Parathyroid adenoma (tissue), 2 donors: ENCODE data around the gene CAMTA1.

Source experiments
- H2AFZ ChIP-seq: fragments of 300-600 bp; sonication (generic); one replicate; pipeline ENCODE4 v1.7.0; 2017; ENCODE audit warnings: antibody characterized with exemption, mild to moderate bottlenecking
- H3K27ac ChIP-seq: fragments of 300-600 bp; sonication (generic); one replicate; pipeline ENCODE4 v1.7.0; 2017
- H3K27me3 ChIP-seq: fragments of 300-600 bp; sonication (generic); one replicate; pipeline ENCODE4 v1.7.0; 2017; ENCODE audit warnings: low read length; ENCODE audit not compliant: control insufficient read depth, insufficient read depth
- H3K36me3 ChIP-seq: fragments of 300-600 bp; sonication (generic); one replicate; pipeline ENCODE4 v1.7.0; 2017; ENCODE audit warnings: low read length; ENCODE audit not compliant: control insufficient read depth, insufficient read depth
- H3K4me1 ChIP-seq: fragments of 300-600 bp; sonication (generic); one replicate; pipeline ENCODE4 v1.7.0; 2017; ENCODE audit warnings: control low read depth
- H3K4me2 ChIP-seq: fragments of 300-600 bp; sonication (generic); one replicate; pipeline ENCODE4 v1.7.0; 2017; ENCODE audit warnings: low read length
- H3K4me3 ChIP-seq: fragments of 300-600 bp; sonication (generic); one replicate; pipeline ENCODE4 v1.7.0; 2017; ENCODE audit warnings: low read depth, low read length
- H3K79me2 ChIP-seq: fragments of 300-600 bp; sonication (generic); one replicate; pipeline ENCODE4 v1.7.0; 2017; ENCODE audit warnings: control low read depth
- H3K9ac ChIP-seq: fragments of 300-600 bp; sonication (generic); one replicate; pipeline ENCODE4 v1.7.0; 2017; ENCODE audit warnings: mild to moderate bottlenecking
- H3K9me3 ChIP-seq: fragments of 300-600 bp; sonication (generic); one replicate; pipeline ENCODE4 v1.7.0; 2017; ENCODE audit warnings: low read length; ENCODE audit not compliant: control insufficient read depth
- CTCF ChIP-seq: fragments of 300-600 bp; sonication (generic); IDR thresholded peaks from one replicate; pipeline ENCODE4 v1.7.0; 2017; ENCODE audit warnings: antibody characterized with exemption, mild to moderate bottlenecking
- donor health status: primary hyperparathyroidism.

Gene CAMTA1

GRCh38 chr1:7250597-7251453 is 465.6 kb downstream of the CAMTA1 start:
- H3K4me3 ChIP-seq = no peak overlapping the region
- H3K4me2 ChIP-seq = no peak overlapping the region
- no peak overlapping the region for H2AFZ ChIP-seq
- no peaks in the 10 kb centered on the region for H3K9me3 ChIP-seq
- H3K79me2 ChIP-seq = no peaks in the 10 kb centered on the region
- H3K36me3 ChIP-seq = no peaks in the 10 kb centered on the region
- no peak overlapping the region for H3K27ac ChIP-seq
- TF ChIP-seq CTCF = no peak
- no peaks in the 10 kb centered on the region for H3K27me3 ChIP-seq
- H3K9ac ChIP-seq = no peak overlapping the region
- no peaks in the 10 kb centered on the region for H3K4me1 ChIP-seq

- Histone ChIP-seq H3K4me1 (no peaks in the 10 kb centered on the region), H3K79me2 (no peaks in the 10 kb centered on the region), H3K4me2 (no peak overlapping the region), H3K27ac (no peak overlapping the region), H3K27me3 (no peaks in the 10 kb centered on the region), H3K9me3 (no peaks in the 10 kb centered on the region), H3K4me3 (no peak overlapping the region), H3K36me3 (no peaks in the 10 kb centered on the region), H2AFZ (no peak overlapping the region), H3K9ac (no peak overlapping the region)
- no peak for TF ChIP-seq CTCF
These were observed 466.2 kb downstream of the CAMTA1 start for GRCh38 chr1:7251454-7251800.

GRCh38 chr1:7252411-7253117 is 467.3 kb downstream of the CAMTA1 start:
- Histone ChIP-seq H3K9me3 (no peaks in the 10 kb centered on the region), H3K36me3 (no peaks in the 10 kb centered on the region), H3K4me1 (no peaks in the 10 kb centered on the region), H3K4me3 (no peak overlapping the region), H3K27me3 (no peaks in the 10 kb centered on the region), H3K4me2 (no peak overlapping the region), H2AFZ (no peak overlapping the region), H3K79me2 (no peaks in the 10 kb centered on the region), H3K9ac (no peak overlapping the region), H3K27ac (no peak overlapping the region)
- TF ChIP-seq CTCF = no peak

- no peak for TF ChIP-seq CTCF
- Histone ChIP-seq H3K9ac (no peak overlapping the region), H3K36me3 (no peaks in the 10 kb centered on the region), H3K4me1 (no peaks in the 10 kb centered on the region), H2AFZ (no peak overlapping the region), H3K79me2 (no peaks in the 10 kb centered on the region), H3K27ac (no peak overlapping the region), H3K4me2 (no peak overlapping the region), H3K27me3 (no peaks in the 10 kb centered on the region), H3K9me3 (no peaks in the 10 kb centered on the region), H3K4me3 (no peak overlapping the region)
These were observed 467.8 kb downstream of the CAMTA1 start for GRCh38 chr1:7253118-7253480.
